ENCODE data around the gene EXOG.

The EXOG gene

DNA sequence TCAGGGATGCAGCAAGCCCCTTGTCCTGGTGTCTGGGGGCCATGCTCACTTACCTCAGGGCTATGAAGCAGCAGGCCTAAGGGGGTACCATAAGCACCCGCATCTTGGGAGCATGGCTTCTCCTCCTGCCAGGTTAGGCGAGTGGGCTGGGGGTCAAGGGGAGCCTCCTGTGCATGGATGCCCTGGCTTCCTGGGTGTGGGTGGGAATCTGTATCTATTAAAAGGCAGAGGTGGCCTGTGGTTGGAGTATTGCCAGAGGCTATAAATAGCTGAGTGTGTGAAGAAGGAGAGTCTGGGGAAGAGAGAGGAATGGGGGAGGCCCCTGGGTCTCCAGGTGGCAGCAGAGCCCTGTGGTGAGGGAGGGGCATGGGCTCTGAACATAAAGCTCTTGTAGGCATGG, 22.9 kb upstream of the EXOG start:
- DNase-seq (ENCODE audit: low read depth): no peak

DNA sequence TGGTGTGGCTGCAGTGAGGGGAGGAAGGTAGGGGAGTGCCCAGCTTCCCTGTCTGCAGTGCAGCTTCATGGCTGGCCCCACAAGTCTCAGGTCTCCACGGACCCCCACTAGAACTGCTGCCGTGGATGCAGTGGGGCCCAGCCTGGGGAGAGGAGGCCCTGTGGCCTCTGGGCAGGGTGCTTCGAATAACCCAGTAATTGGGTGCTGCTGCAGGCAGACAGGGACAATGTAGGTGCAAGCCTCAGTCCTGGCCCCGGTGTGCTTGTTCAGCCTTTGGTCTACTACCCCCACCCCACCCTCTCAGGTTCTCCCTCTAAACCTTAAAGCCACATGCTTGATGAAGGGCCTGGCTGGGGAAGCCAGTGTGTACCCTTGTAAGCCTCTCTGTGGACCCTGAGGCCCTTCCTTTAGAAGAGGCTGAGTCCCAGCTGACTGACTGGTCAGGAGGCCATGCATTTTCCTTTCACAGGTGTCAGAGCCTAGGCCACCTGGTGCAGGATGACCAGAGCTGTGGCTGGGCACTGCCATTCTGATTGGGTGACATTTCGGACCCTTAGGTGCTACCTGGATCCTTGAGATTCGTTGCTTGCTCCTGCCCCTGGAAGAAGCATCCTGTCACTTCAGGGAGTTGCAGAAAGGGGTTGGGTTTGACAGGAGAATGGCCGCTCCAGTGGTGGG, 21.1 kb upstream of the EXOG start:
- no peak for DNase-seq (ENCODE audit: low read depth)

DNA sequence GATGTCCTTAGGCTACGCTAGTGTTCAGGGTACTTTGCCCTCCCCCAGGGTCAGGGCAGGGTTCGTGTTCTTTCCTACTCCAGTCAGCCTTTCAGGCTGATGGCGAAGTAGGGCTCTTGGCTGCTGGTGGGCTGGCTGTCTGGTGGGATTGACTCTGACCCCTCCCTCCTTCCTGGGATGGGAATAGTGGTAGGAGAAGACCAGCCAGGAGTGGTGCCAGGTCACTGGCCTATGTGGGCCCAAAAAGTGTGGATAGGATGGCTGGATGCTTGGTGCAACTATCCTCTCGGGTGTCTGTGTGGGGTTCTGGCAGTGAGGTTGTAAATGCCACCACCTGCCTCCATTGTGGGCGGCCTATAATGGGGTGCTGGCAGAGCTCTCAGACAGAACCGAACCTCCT, 20.4 kb upstream of the EXOG start:
- no peak for DNase-seq (ENCODE audit: low read depth)

DNA sequence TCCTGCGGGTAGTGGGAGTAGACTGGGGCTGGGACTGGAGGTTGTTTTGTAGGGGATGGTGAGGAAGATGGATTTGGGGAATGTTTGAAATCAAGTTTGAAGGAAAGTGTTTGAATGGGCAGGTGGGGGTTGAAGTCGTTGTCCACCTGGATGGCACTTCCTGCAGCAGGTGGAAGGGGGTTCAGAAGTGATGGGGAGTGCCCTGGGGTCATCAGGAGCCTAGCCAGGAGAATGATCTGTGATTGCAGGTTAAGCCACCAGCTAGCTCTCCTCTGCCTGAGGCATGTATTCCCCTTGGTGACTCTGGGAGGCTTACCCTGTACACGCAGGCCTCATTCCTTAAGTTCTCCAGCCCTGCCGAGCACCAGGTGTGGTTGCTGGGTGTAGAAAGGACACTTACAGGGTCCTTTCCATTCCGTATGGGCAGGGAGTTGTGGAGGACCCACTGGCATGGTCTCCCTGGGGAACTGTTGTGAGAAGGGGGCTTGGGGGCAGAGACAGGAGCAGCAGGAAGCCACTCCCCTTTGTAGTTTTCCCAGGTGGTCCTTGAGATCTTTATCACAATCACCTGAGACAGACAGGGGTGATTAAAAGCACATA, 19.9 kb upstream of the EXOG start:
- DNase-seq (ENCODE audit: low read depth): no peak

DNA sequence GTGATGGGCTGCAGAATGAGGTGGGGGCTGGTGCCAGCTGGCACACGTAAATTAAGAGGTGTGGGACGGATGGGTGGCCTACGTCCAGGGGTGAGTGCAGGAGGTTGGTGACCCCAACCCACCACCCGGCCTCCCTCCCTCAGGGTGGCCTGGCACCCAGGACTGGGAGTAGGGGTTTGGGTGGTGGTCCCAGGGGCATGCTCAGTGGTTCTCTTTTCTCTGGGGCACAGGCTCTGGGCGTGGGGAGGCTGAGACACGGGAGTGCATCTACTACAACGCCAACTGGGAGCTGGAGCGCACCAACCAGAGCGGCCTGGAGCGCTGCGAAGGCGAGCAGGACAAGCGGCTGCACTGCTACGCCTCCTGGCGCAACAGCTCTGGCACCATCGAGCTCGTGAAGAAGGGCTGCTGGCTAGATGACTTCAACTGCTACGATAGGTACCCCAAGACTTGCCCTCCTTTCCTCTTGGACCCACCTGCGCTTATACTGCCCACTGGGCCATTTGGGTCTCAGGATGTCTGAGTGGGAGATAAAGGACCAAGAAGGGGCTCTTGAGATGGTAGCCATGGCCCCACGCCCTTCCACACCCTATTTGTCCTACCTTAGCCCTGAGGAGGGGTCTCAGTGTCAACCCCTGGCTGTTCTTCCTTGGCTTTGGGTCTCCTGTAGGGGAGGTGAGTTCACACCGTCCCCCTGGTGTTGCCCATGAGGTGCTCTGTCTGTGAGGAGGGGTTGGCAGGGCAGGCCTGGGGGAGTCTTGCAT, 18.9 kb upstream of the EXOG start:
- DNase-seq (ENCODE audit: low read depth): no peak

DNA sequence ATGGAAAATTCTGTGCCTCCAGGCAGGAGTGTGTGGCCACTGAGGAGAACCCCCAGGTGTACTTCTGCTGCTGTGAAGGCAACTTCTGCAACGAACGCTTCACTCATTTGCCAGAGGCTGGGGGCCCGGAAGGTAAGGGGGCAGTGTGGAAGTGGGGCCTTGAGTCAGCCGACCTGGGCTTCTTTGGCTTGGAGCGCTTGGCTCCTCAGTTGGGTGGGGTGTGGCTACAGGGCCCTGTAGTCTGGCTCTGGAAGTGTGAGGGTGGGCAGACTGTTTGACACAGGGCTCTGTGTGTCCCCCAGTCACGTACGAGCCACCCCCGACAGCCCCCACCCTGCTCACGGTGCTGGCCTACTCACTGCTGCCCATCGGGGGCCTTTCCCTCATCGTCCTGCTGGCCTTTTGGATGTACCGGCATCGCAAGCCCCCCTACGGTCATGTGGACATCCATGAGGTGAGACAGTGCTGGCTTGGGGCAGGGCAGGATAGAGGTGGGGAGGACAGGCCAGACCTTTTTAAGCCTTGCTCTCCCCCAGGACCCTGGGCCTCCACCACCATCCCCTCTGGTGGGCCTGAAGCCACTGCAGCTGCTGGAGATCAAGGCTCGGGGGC, 18.2 kb upstream of the EXOG start:
- DNase-seq (ENCODE audit: low read depth): no peak

DNA sequence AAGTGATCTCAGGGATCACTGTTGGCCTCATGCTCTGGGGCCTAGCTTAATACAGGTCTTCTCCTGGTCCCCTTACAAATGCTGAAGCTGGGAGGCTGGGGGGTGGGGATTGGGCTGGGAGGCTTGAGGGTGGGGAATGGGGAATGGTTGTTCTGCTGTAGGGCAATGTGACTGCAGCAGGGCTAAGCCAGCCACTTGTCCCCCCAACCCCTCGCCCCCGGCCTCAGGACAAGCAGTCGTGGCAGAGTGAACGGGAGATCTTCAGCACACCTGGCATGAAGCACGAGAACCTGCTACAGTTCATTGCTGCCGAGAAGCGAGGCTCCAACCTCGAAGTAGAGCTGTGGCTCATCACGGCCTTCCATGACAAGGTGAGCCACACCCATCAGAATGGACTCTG, 17.2 kb upstream of the EXOG start:
- no peak for DNase-seq (ENCODE audit: low read depth)

DNA sequence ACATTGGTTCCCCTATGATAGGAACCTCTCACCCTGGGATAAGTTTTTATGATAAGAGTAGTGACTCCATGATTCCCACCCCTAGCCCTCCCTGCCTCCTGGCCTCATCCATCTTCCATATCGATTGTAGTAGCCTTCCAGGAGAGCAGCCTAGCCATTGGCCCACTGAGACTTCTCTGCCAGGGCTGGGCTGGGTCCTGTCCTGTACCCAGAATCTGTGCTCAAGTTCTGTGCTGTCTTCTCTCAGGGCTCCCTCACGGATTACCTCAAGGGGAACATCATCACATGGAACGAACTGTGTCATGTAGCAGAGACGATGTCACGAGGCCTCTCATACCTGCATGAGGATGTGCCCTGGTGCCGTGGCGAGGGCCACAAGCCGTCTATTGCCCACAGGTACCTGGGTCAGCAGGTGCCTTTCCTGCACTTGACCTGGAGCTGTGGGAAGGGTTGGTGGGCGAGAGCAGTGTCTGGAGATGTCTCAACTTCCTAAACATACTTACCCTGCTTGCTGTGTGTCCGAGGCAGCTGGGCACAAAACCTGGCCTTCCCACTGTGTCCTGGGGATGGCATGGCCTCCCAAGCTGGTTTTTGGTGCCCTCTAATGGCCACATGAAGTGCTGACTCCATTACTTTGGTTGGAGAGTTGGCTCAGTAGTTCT, 16.6 kb upstream of the EXOG start:
- no peak for DNase-seq (ENCODE audit: low read depth)

DNA sequence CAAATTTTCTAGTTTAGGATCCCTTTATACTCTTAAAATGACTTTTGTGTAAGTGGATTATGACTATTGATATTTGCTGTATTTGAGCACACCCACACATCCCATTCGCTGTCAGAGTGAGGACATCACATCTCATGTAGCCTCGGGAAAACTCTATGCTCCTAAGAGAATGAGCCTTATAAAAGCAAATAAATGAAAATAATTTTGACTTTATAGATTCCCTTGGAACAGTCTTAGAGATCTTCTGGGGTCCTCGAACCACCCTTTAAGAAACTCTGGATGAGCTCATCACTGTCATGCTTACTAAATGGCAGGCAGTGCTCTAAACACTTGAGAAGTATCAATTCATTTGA, 16.1 kb upstream of the EXOG start:
- DNase-seq (ENCODE audit: low read depth): no peak

DNA sequence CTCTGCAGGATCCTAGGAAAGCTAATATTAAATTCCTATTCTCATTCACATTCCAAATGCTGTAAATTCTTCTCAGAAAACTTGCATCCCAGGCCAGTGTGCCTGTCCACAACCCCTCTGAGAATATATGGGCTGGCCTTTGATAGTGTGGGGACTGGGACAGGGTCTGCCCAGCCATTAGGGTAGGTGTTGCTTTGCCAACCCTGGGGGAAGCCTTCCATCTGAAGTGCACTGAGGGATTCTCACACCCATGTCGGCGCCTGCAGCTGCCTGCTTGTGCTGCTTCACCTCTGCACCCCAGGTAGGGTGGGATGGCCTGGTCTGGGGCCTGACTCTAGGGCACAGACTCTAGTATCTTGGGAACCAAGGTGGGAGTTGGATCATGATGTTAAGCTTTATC, 15.2 kb upstream of the EXOG start:
- no peak for DNase-seq (ENCODE audit: low read depth)

DNA sequence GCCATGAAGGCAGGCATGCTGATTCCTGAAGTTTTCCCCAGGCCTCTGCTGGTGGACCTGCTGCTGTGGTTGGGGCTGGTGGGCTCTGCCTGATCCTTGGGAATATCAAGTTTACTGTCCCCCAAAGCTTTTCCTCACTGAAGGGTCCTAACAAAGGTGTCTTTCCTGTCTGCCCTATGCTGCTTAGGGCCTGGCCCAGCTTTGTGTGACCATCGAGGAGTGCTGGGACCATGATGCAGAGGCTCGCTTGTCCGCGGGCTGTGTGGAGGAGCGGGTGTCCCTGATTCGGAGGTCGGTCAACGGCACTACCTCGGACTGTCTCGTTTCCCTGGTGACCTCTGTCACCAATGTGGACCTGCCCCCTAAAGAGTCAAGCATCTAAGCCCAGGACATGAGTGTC, 13.2 kb upstream of the EXOG start:
- DNase-seq (ENCODE audit: low read depth): no peak

DNA sequence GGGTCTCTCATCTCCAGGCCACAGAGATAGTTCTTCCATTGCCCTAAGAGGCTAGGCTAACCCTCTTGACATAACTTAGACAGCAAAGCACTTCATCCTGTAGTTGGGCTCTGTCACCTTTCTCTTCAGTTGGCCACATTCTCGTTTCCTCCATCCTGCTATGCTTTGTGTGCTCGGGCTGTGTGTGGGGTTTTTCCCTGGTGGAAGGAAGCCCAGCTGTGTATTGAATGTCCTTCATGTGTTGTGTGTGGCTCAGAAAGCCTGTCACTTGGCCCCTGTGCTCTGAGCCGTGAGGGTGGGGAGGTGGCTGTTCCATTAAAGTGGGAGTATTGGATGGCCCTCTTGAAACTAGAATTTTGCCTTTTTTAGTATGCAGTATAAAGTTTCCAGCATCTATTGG, 8.8 kb upstream of the EXOG start:
- DNase-seq (ENCODE audit: low read depth): no peak

DNA sequence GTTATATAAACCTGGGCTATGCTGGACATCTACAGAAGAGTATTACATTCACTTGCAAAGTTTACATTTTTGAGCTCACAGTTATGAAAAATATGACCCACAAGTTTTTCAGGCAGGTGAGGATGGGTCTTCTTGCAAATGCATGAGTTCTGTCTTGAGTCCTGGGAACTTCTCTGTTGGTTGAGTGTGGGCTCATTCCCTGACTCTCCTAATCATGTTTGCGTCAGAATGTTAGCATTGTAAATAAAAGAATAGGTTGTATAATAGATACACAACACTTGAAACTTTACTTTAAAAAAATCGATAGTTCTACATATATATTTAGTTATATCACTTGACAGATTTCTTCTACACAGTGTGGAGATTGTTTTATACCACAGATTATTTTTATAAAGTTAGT, 7.2 kb upstream of the EXOG start:
- DNase-seq (ENCODE audit: low read depth): no peak

DNA sequence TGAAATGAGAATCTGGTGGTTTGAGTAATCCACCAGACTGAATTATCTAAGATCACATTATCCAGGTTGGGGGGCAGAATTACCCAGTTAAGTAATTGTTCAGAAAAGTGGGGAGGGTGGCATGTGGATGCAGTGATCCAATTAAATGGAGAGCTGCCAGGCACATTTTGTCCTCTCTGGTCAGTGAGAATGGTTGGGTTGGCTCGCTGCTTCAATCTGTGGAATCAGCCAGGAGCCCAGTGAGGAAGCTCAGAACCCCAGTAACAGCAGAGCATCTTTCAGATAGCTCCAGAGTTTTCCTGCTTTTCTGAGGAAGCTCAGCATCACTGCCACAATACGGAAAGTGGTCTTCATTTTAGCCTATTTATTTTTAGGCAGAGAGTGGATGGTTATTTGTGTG, 6.4 kb upstream of the EXOG start:
- no peak for DNase-seq (ENCODE audit: low read depth)

DNA sequence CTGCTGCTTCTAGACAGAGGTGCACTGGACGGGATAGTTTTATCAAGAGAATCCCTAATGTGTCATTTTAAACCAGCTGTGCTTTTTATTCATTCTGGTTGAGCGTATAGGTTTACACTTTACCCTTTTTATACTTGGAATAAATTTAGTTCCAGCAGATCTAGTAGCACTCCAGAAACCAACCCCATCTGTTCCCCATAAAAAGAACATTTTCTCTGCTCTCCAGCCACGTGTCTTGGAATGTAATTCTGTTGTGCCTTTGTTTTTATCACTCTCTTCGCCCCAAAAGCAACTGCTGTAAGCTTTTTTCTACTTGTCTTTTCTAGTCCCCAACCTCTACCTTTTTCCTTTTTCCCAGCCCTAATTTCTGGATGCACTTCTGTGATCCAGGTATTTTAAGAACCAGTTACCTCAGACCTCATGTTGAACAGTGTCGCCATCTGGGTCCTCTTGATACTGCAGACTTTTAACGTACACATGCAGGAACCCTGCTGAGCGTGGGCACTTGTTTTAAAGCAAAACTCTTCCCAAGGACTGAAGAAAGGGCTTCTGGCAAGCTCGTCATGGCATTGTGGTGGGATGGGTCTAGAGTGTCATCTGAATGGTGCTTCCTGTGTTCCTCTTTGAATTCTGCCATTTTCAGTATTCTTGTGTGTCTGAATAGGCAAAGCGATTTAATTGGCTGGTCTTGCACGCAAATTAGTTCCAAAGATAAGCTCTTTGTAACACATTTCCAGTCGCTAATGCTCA, 5.7 kb upstream of the EXOG start:
- DNase-seq (ENCODE audit: low read depth): no peak

DNA sequence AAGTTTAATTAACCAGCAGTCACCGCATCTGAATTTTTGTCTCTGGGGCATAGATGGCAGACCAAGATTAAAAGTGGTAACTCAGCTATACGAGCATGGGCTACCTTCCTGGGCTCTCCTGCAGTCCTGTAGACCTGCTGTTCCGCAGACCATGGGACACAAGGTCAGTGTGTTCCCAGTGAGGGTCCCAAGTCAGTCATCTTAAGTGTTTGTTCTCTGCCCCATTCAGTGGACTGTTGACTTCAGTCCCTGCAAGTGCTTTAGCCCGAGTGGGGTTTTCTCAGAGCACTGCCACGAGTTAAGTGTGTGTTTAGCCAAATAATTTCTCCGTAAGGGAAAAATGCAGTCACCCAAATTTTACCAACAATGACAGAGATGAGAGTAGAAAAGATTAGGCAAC, 4.9 kb upstream of the EXOG start:
- DNase-seq (ENCODE audit: low read depth): no peak

DNA sequence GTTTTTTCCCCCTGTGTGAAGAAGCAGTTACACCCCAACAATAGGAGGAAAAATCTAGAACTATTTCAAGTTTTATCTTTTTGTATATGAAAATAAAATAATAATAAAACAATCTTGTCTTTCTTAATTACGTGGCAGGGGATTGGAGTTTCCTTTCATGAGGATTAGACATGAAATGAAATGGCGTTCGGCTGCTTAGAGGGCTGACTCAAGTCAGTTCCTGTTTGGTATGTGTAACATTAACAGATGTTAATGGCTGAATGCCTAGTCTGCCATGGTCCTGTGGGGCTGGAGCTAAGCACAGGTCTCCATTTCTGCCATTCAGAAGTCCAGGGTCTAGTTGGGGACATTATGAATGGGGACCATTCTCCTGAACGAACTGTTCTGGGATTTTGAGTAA, 3.1 kb upstream of the EXOG start:
- DNase-seq (ENCODE audit: low read depth): no peak

DNA sequence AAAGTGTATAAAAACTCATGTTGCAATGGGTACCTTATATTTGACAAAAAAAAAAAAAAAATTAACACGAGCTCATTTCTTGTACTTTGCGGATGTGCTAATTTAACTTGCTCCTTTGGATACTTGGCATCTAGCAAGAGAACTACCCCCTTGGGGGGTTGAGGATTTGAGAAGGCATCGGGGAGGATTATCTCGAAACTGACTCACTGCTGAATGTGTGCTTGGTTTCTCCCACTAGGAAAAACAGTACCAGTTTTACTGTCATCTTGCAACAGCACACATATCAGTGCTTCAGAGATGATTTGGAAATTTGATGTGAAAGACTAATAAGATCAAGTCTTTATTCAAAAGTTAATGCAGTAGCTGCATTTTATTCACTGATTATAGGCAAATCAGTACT, 891 bp downstream of the EXOG start:
- DNase-seq (ENCODE audit: low read depth): no peak

DNA sequence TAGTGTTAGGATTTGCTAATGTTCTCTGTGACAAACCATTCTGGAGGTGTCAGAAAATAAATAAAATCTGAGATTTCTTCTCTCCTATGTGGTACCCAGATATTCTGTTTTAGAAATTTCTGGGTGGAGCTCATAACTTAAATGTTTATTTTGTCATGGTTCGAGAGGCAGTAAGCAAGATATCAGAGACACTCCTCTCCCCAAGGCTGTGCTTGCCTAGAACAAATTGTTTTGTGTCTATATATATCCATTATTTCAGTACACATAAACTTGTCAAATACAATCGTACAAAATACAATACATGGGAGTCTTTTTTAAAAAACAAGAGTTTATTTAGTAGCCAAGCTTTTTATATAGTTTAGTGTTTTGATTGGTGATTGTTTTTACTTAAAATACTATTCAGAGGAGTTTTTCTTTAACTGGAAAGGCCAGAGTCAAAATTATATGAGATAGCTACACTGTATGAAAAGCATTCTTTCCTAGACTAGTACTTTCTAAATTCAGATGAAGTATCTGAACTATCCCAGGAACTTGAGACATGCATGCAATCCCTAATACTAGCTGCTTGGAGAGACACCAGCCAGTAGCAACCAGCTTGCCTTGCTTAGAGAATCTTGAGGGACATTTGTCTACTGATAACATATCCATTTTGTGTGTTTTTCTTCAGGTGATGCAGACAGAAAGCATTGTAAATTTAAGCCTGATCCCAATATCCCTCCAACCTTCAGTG, 4.7 kb downstream of the EXOG start:
- DNase-seq (ENCODE audit: low read depth): no peak

DNA sequence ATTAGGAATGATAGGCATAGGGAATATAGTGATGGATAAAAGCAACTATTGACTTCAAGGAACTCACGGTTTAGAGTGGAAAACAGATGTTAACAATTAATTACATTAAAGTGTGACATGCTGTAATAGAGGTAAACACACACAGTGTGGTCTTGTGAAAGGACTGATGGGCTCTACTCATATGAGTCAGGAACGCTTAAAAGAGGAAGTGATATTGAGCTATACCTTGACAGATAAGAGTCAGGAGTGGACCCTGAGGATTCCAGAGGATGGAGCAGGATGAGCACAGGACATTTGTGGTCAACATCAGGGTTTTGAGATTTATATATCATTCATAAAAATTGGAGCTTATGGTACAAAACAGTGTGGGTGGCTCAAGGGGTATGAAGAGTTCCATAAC, 11.0 kb downstream of the EXOG start:
- no peak for DNase-seq (ENCODE audit: low read depth)

DNA sequence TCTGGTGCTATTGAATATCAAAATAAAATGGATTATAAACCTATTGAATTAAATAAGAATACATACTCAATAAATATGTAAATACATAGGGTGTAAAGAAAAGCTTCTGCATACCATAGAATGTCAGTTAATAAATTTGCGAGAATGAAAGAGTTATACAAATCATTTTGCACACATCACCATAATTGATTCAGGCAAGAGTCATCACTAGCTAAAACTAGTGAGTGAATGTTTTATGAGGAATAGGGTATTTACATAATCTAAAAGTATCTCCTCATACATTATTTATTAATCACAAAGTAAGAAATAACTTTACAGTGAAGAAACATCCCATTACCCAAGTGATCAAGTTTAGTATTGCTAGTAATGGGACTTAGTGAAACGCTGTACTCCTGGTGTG, 13.6 kb downstream of the EXOG start:
- DNase-seq (ENCODE audit: low read depth): no peak
